GM23338 (cell line): ENCODE results near the gene LBHD1. TPM values are rescaled to one million over a fixed set of nuclear protein-coding genes. Genes with fewer than 3 reads are reported as not detected.
A peak's percentile ranks its signal among the peaks of the same experiment; 100 is the strongest.

Experiments
- ATAC-seq: fragments of 200-7000 bp; cut with Tn5 transposase; 3 replicates; pipeline ENCODE4 v1.9.1; 2020
- DNase-seq: peaks from one replicate; pipeline ENCODE4 v3.0.0-alpha.2; 2015; ENCODE audit warnings: low spot score
- H2AFZ ChIP-seq: fragments of 200-600 bp; sonication (generic); 2 replicates; pipeline ENCODE4 v1.8.0; 2016; ENCODE audit warnings: antibody characterized with exemption, mild to moderate bottlenecking, moderate library complexity
- H3F3A ChIP-seq: fragments of 200-600 bp; sonication (generic); replicated peaks from 2 replicates; pipeline ENCODE4 v1.8.0; 2017; ENCODE audit warnings: antibody characterized with exemption, mixed run types, low read depth
- H3K27ac ChIP-seq: fragments of 200-600 bp; sonication (generic); 2 replicates; pipeline ENCODE4 v1.6.1; 2016; ENCODE audit warnings: low read depth
- H3K27me3 ChIP-seq: fragments of 200-600 bp; sonication (generic); 2 replicates; pipeline ENCODE4 v1.8.0; 2016; ENCODE audit warnings: mild to moderate bottlenecking, mixed run types, moderate library complexity; ENCODE audit not compliant: insufficient read depth
- H3K36me3 ChIP-seq: fragments of 200-600 bp; sonication (generic); 2 replicates; pipeline ENCODE4 v1.8.0; 2016; ENCODE audit warnings: mild to moderate bottlenecking; ENCODE audit not compliant: insufficient read depth
- H3K4me1 ChIP-seq: fragments of 200-600 bp; sonication (generic); 2 replicates; pipeline ENCODE4 v1.8.0; 2016; ENCODE audit warnings: mild to moderate bottlenecking, moderate library complexity; ENCODE audit not compliant: insufficient read depth
- H3K4me2 ChIP-seq: fragments of 200-600 bp; sonication (generic); 2 replicates; pipeline ENCODE4 v1.7.1; 2017; ENCODE audit warnings: mixed run types
- H3K4me3 ChIP-seq: fragments of 200-600 bp; sonication (generic); 2 replicates; pipeline ENCODE4 v1.6.1; 2016; ENCODE audit warnings: mixed run types
- H3K79me2 ChIP-seq: fragments of 200-600 bp; sonication (generic); replicated peaks from 2 replicates; pipeline ENCODE4 v1.8.0; 2017; ENCODE audit warnings: mild to moderate bottlenecking; ENCODE audit not compliant: insufficient read depth
- H3K9me2 ChIP-seq: fragments of 200-600 bp; sonication (generic); 2 replicates; pipeline ENCODE4 v1.8.0; 2017; ENCODE audit not compliant: insufficient read depth
- H4K20me1 ChIP-seq: fragments of 200-600 bp; sonication (generic); replicated peaks from 2 replicates; pipeline ENCODE4 v1.8.0; 2017; ENCODE audit warnings: mild to moderate bottlenecking; ENCODE audit not compliant: insufficient read depth
- H3K27ac Mint-ChIP-seq: 2 replicates; pipeline ENCODE4 v1.8.0; 2020; ENCODE audit warnings: inconsistent platforms, mild to moderate bottlenecking, moderate library complexity, mixed read lengths
- H3K27me3 Mint-ChIP-seq: 3 replicates; pipeline ENCODE4 v1.8.0; 2022; ENCODE audit warnings: low read depth, mild to moderate bottlenecking, moderate library complexity, mixed read lengths, inconsistent platforms; ENCODE audit not compliant: insufficient read depth, poor library complexity
- H3K36me3 Mint-ChIP-seq: 3 replicates; pipeline ENCODE4 v1.8.0; 2021; ENCODE audit warnings: low read depth, mild to moderate bottlenecking, inconsistent platforms, moderate library complexity, mixed read lengths
- H3K4me1 Mint-ChIP-seq: 3 replicates; pipeline ENCODE4 v1.8.0; 2020; ENCODE audit warnings: mild to moderate bottlenecking, inconsistent platforms, mixed read lengths
- H3K4me3 Mint-ChIP-seq: 3 replicates; pipeline ENCODE4 v1.8.0; 2021; ENCODE audit warnings: moderate library complexity, mild to moderate bottlenecking, inconsistent platforms, mixed read lengths
- H3K9me3 Mint-ChIP-seq: 3 replicates; pipeline ENCODE4 v1.8.0; 2020; ENCODE audit warnings: moderate library complexity, mild to moderate bottlenecking, inconsistent platforms, mixed read lengths
- CREB1 ChIP-seq: fragments of 250-450 bp; sonication (Bioruptor Pico); IDR thresholded peaks from 2 replicates; pipeline ENCODE4 v1.5.0; 2020; ENCODE audit warnings: low read depth, mild to moderate bottlenecking, moderate library complexity
- CTCF ChIP-seq, 2 experiments: fragments of 200-600 bp in 1 of 2; sonication (generic) in 1 of 2; conservative IDR thresholded peaks; 2 replicates each; pipeline versions ENCODE4 v1.5.1 to v1.6.1; 2016 to 2017; ENCODE audit warnings: antibody characterized with exemption in 2 of 2, low read depth in 2 of 2, mild to moderate bottlenecking in 2 of 2, moderate library complexity in 1 of 2
- ETS1 ChIP-seq: IDR thresholded peaks from 2 replicates; pipeline ENCODE4 v1.6.1; 2016; ENCODE audit warnings: antibody characterized with exemption
- EZH2 ChIP-seq: fragments of 200-600 bp; sonication (generic); IDR thresholded peaks from one replicate; pipeline ENCODE4 v1.8.0; 2017; ENCODE audit warnings: antibody characterized with exemption, mild to moderate bottlenecking, low read depth; ENCODE audit not compliant: unreplicated experiment
- EZH2phosphoT487 ChIP-seq: fragments of 200-600 bp; sonication (generic); IDR thresholded peaks from one replicate; pipeline ENCODE4 v1.8.1; 2018; ENCODE audit warnings: antibody characterized with exemption; ENCODE audit not compliant: unreplicated experiment
- JUNB ChIP-seq: IDR thresholded peaks from one replicate; pipeline ENCODE4 v1.6.1; 2016; ENCODE audit warnings: antibody characterized with exemption; ENCODE audit not compliant: unreplicated experiment
- NANOG ChIP-seq: IDR thresholded peaks from 2 replicates; pipeline ENCODE4 v1.6.1; 2016; ENCODE audit warnings: antibody characterized with exemption, borderline replicate concordance
- POLR2AphosphoS5 ChIP-seq: IDR thresholded peaks from 2 replicates; pipeline ENCODE4 v1.6.1; 2016; ENCODE audit warnings: antibody characterized with exemption, low read depth
- REST ChIP-seq: IDR thresholded peaks from one replicate; pipeline ENCODE4 v1.6.1; 2018; ENCODE audit warnings: antibody characterized with exemption; ENCODE audit not compliant: unreplicated experiment
- STAT1 ChIP-seq: IDR thresholded peaks from one replicate; pipeline ENCODE4 v1.6.1; 2016; ENCODE audit warnings: antibody characterized with exemption; ENCODE audit not compliant: unreplicated experiment
- ZNF114 ChIP-seq: fragments of 250-450 bp; sonication (Bioruptor Pico); IDR thresholded peaks from 2 replicates; pipeline ENCODE4 v1.5.0; 2020; ENCODE audit warnings: mild to moderate bottlenecking, moderate library complexity
- ZNF331 ChIP-seq: fragments of 250-450 bp; sonication (Bioruptor Pico); IDR thresholded peaks from 2 replicates; pipeline ENCODE4 v1.5.0; 2020; ENCODE audit warnings: low read depth, mild to moderate bottlenecking, moderate library complexity
- ZNF462 ChIP-seq: fragments of 250-450 bp; sonication (Bioruptor Pico); IDR thresholded peaks from 2 replicates; pipeline ENCODE4 v1.5.0; 2020; ENCODE audit warnings: mild to moderate bottlenecking, moderate library complexity
- polyA plus RNA-seq: library from polyadenylated mRNA; unstranded; fragments of >200 nt; fragmentation: Nextera tagmentation; extraction: Ambion mirVana; gene quantifications from 2 replicates; pipeline ENCODE4 v1.2.1, GENCODE V29; 2016
- total RNA-seq: library from RNA; depleted of rRNA; stranded (reverse); fragments of >200 nt; shearing (Covaris generic); gene quantifications from 2 replicates; pipeline ENCODE4 v1.2.3, GENCODE V29; 2014

The LBHD1 gene
- total and polyA plus RNA-seq, 2 experiments from 2014 or later = 2.8 to 2.9 TPM

GRCh38 chr11:62715150-62716130, 43.4 kb upstream of the LBHD1 start:
- Histone ChIP-seq H3K9me2 (no peaks in the 10 kb centered on the region), H3K4me3 (no peak overlapping the region), H2AFZ (no peak overlapping the region), H3K36me3 (peaks cover 83% of the 10 kb centered on the region), H3K79me2 (peaks cover 29% of the 10 kb centered on the region), H4K20me1 (peaks cover 17% of the 10 kb centered on the region), H3K4me2 (no peak overlapping the region), H3K27me3 (no peaks in the 10 kb centered on the region), H3K27ac (no peak overlapping the region), H3F3A (peaks cover 65% of the 10 kb centered on the region), H3K4me1 (peaks cover 8% of the 10 kb centered on the region; the same call in 1 of the 2 replicates)
- DNase-seq (peak; percentile 31), ATAC-seq (peak; percentile 59)
- Mint-ChIP-seq H3K4me3 (no peak overlapping the region; the same call in 2 of the 3 replicates), H3K4me1 (peaks cover 50% of the 10 kb centered on the region), H3K9me3 (no peaks in the 10 kb centered on the region), H3K27me3 (no peaks in the 10 kb centered on the region), H3K36me3 (peaks cover 95% of the 10 kb centered on the region), H3K27ac (peak overlapping the region; percentile 24; the same call in 1 of the 2 replicates)
- TF ChIP-seq CTCF (conservative IDR thresholded peaks at IDR 0.05; ENCODE audit: low read depth in 2 of 2) (no peak; a peak in 1 of 4 replicates), ZNF114 (CRISPR knock-in tag) (no peak), POLR2AphosphoS5 (no peak), STAT1 (no peak), ZNF462 (no peak), ETS1 (no peak), JUNB (no peak), REST (no peak), EZH2 (no peak), ZNF331 (CRISPR knock-in tag) (no peak), CREB1 (CRISPR knock-in tag) (no peak), NANOG (no peak), EZH2phosphoT487 (no peak)
